GM18499 (cell line): ENCODE data around the gene RREB1.
"Not testable (repeated sequence)": the region's sequence is repeated elsewhere in the genome, so short reads cannot be mapped to it uniquely, and the experiment has no call there.

ENCODE experiments used
- ATAC-seq: cut with Tn5 transposase; IDR thresholded peaks from one replicate; pipeline ENCODE4 v1.9.1; 2021; ENCODE audit warnings: moderate number of reproducible peaks; ENCODE audit not compliant: insufficient read depth, unreplicated experiment

RREB1 gene

DNA sequence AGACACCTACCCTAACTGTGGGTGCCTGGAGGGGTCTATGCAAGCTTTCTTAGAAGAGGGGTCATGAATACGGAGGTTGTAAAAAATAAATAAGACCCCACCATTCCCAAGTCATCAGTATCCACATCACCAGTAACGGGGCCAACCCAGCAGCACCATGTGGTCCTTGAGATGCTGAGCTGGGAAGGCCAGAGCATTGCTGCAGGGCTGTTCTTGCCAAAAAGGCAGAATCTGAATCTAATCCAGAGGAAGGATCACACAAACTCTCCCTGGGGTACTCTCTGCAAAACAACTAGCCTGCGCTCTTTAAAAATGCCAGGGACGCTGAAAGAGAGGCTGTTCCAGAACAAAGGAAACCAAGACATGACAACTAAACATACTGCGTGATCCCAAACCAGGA, 162.1 kb downstream of the RREB1 start:
- ATAC-seq = no peak

DNA sequence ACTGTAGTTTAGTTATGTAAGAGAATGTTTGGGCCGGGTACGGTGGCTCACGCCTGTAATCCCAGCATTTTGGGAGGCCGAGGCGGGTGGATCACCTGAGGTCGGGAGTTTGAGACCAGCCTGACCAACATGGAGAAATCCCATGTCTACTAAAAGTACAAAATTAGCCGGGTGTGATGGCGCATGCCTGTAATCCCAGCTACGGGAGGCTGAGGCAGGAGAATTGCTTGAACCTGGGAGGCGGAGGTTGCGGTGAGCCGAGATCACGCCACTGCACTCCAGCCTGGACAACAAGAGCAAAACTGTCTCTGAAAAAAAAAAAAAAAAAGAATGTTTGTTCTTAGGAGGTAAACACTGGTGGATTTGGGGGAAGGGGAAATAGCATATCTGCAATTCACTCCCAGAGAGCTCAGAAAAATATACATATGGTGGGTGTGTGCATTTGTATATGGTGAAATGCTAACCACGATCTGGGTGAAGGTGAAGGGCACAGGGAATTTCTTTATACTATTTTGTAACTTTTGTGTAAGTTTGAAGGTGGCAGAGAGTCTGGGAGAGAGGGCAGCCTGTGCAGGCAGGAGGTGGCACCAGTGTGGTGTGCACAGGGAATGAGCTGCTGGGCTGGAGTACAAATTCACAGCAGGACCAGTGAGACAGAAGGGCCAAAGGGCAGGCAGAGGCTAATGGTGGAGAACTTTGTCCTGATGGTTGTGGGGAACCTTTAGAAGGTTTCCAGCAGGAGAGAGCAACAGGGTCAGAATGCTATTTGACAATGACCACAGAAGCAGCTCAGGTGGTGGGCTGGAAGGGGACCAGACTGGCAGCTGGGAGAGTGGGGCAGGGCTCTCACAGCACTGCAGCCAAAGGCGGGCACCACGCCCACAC, 162.8 kb downstream of the RREB1 start:
- ATAC-seq = no peak

DNA sequence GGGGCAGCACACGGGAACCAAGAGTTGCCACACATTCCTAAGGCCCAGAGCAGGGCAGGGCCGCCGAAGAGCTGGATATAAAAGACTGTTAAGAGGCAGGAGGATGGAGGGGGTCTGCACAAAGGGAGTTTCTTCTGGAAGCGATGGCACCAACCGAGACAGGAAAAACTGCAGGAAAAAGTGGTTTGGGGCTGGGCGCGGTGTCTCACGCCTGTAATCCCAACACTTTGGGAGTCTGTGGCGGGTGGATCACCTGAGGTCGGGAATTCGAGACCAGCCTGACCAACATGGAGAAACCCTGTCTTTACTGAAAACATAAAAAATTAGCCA, 163.4 kb downstream of the RREB1 start:
- ATAC-seq = no peak

DNA sequence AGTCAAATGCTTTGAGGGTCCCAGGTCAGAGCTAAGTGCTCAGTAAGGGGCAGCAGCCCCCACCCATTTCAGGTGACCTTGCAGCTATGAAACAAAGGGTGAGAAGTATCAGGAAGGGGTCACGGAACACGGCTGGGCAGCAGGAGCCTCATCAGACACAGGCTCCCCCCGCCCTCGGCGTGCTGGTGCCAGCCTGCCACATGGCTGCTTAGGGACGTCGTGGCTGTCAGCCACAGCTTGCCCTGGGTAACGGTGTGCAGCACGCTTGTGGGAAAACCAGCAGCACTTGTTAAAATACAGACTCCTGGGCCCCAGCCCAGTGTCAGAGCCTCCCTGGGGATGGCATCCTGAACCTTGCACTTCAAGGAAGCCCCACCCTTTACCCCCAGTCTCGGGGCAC, 165.9 kb downstream of the RREB1 start:
- ATAC-seq = no peak

DNA sequence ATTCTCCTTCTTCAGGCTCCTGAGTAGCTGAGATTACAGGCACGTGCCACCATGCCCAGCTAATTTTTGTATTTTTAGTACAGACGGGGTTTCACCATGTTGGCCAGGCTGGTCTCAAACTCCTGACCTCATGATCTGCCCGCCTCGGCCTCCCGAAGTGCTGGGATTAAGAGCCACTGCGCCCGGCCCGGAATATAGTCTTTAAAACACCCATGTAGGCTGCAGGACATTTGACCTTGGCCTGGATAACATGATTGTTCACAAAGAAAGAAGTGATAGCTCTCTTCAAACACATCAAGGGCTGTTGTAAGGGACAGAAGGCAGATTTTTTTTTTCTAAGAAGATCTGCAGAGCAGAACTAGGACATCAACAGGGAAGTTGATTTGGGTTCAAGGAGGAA, 166.8 kb downstream of the RREB1 start:
- not testable (repeated sequence) for ATAC-seq

DNA sequence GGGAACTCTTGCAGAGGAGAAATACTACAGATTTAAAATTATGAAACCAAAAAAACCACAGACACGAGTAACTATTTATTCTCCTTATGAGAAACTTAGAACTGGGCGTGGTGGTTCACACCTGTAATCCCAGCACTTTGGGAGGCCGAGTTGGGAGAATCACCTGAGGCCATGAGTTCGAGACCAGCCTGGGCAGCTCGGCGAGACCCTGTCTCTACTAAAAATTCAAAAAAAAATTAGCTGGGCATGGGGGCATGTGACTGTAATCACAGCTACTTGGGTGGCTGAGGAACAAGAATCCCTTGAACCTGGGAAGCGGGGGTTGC, 168.4 kb downstream of the RREB1 start:
- no peak for ATAC-seq

DNA sequence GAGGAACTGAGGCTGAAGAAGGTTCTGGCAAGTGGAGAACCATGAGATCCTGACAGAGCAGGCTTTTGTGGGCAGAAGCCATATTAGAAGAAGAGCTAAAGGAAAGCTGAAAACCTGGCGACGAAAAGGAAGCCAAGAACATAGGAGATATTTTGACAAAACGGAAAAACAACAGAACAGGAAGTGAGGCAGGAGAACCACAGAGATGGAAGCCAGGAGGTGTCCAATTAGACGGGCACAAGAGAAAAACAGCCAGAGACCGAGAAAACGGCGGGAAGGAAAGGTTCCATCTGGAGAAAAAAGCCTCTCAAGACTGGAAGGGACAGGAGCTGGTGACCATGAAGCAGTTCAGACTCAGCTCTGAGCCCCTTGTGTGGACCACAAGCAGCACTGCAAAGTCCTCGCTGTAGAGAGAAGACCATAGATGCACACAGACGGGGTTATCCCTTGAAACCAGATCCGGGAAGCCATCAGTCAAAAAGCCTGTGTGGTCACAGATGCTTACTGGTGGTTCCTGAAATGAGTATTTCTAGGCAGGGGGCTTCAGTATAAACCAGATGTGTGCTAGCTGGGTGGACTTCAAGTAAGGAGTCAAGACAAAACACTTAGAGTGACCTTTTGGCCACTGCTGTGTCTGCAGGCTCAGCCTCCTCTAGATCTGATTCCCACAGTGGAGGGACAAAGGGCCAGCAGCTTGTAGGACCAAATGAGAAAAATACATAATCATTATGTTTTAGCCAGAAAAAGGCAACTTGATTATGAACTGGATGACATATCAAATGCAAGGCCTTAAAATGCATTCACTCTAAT, 174.5 kb downstream of the RREB1 start:
- no peak for ATAC-seq

GRCh38 chr6:7283676-7284075, 175.9 kb downstream of the RREB1 start:
- no peak for ATAC-seq

GRCh38 chr6:7285416-7285815, 177.7 kb downstream of the RREB1 start:
- no peak for ATAC-seq

GRCh38 chr6:7290079-7290478, 182.3 kb downstream of the RREB1 start:
- ATAC-seq = no peak

DNA sequence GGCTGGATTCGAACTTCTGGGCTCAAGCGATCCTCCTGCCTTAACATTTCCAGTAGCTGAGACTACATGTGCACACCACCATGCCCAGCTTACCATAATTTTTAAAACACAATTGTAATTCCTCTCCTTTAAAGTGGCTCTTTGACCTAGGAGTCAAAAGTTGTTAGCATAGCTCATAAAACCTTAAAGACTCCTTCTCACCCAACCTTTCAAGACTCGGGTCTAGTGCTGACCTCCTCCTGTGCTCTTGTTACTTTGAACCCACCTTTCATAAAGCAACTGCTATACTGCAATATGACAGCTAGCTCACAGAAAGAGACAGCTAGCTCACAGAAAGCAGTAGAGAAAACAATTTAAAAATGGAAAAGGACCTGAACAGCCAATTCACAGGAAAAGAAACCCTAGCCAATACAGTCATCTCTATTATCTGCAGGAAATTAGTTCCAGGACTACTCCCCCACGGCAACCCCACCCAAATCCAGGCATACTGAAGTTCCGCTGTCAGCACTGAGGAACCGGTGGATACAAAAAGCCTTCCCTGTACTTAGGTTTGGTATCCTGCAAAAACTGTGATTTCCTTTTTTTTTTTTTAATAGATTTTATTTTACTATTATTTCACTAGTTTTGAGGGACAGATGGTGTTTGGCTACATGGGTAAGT, 185.0 kb downstream of the RREB1 start:
- no peak for ATAC-seq

- no peak for ATAC-seq
Observed at GRCh38 chr6:7295916-7296315, 188.2 kb downstream of the RREB1 start.

DNA sequence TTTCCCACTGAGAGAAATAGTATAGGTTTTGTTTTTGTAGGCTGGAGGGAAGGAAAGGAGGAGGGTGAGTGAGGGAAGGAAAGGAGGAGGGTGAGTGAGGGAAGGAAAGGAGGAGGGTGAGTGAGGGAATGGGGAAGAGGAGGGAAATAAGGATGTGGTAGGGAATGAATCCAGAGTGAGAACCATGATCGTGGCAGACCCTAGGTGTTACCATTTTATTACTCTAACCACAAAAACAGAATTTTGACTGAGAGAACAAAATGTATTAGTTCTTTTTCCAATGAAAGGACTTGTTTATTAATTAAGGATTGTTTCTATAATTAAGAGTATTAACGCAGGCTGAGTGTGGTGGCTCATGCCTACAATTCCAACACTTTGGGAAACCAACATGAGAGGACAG, 188.8 kb downstream of the RREB1 start:
- no peak for ATAC-seq

- no peak for ATAC-seq
Observed at GRCh38 chr6:7298113-7298512, 190.4 kb downstream of the RREB1 start.

DNA sequence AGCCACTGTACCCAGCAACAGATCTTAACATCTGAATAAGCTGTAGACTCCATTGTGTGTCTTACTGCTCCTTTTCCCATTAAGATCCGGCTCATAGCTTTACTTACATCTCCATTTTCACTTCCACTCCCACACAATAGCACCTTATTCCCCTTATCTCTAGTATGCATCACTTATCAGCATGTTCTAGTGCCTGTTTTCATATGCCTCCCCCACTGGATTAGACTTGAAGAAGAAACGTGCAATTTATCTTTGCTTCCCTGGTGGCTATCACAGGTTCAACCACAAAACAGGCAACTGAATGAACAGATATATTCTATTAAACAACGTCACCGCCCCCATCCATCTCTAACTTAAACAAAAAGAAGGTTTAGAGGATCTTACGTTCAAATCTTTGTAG, 193.2 kb downstream of the RREB1 start:
- no peak for ATAC-seq
